NAMALWA (cell line): ENCODE data around the gene ATP1B1.

Source experiments
- DNase-seq: peaks from one replicate; pipeline ENCODE4 v3.0.0-alpha.2; 2015; ENCODE audit warnings: low spot score

The ATP1B1 gene

DNA sequence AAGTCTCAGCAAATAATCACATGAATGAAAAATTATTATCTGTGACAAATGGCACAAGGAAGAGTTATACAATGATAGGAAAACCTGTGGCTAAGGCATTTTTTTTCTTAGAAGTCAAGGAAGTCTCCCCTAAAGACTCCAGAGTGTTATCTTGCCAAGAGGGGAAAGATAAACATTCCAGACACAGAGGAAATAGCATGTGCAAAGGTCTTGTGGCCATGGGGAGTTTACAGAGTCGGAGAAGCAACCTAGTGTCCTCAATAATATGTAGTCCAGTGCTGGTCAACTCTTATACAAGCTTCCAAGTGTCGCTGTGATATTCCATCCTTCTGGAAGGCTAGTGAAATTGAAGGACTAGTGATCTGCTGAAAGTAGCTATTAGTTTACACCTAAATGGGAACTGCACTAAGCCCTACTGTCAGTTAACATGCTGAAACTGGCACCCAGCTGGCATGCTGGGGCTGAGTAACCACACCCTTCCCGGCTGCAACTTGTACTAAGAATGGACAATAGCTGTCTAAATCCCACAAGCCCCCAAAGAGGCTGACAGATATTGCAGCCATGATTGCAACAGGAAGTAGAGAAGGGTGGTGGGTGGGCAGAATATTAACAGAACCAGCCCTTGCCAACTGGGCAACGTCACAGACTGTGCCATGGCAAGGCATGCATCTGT, 11.5 kb upstream of the ATP1B1 start:
- no peak for DNase-seq

DNA sequence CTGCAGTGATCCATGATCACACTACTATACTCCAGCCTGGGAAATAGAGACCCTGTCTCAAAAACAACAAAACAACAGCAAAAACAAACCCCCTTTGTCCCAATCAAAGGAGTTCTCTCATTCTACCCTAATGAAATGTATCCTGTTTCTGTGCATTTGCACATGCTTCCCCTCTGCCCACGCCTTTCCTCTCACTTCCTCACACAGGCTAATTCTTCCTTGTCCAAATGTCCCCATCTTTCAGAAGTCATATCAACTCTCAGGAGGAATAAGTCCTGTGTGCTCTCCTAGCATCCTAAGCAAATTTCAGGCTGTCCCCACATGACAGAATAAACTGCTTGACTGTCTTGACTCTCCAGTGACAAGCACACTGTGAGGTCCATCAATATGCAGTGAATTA, 8.1 kb upstream of the ATP1B1 start:
- DNase-seq = no peak

DNA sequence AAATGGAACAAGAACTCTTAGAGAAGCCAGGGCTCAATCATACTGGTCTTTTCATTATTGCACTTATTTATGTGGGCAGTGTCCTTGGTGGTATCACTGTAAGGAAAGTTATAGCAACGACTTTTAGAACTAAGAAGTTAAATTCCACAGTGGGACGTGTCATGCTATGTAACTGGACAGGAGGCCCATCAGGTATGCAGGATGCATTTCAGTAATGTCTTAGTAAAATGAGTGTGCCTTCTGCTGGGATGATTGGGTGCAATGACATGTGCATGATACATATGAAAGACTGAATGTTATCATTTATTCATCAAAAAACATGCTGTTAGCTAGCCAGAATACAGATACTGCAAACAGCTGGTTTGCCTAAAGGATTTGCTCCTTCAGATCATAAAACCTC, 6.9 kb upstream of the ATP1B1 start:
- DNase-seq = no peak

DNA sequence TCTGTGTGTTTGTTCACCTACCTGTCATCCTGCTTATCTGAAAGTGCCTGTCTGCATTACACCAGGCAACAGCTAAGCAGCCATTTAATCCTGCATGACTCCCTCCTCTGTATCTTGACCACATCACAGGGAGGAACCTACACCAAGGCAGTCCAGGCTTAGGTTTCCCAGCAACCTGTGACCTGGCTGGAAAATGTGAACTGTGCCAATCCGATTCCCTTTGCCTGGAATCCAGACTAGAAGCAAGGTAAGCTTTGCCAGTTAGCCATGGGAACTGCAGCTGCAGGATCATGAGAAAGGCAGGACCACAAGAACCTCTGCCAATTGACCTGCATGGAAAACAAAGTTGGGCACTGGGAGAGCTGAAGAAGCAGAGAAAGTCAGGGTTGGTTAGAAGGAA, 6.3 kb upstream of the ATP1B1 start:
- DNase-seq = no peak

DNA sequence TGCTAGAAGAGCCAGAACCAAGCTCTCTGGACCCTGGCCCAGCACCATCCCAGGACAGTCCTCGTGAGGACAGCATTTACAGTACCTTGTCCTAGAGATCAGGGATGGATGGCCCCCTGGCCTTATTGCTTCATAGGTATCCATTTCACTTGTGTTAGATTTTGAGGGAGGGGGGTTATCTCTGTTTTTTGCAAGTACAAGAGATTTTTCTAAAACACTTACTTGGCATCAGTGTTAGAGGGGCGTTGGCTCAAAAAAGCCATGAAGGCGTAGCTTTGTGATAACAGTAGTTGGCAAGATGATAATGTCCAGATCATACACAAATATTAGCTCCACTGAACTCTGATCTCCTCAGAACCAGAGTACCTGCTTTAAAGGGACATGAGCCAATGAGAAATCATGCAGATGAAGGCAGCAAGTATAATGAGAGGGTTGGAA, 5.8 kb upstream of the ATP1B1 start:
- DNase-seq = no peak

DNA sequence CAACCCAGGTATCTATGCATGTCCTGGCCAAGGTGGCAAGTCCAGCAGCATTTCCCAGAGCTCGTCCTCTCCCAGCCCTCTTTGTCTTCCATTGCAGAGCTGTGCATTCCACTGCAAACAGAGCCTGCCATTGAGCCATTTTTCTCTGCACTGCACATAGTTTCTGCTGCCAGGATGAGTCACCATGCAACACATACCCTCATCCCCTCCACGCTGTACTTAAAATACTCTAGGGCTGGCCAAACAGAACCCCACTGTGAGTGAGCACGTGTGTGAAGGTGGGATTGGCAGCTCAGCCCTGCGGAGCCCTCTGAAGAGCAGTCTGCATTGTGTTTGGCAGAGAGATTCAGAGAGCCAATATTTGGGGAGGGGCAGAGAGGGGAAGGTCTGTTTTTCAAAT, 3.9 kb upstream of the ATP1B1 start:
- DNase-seq = no peak

DNA sequence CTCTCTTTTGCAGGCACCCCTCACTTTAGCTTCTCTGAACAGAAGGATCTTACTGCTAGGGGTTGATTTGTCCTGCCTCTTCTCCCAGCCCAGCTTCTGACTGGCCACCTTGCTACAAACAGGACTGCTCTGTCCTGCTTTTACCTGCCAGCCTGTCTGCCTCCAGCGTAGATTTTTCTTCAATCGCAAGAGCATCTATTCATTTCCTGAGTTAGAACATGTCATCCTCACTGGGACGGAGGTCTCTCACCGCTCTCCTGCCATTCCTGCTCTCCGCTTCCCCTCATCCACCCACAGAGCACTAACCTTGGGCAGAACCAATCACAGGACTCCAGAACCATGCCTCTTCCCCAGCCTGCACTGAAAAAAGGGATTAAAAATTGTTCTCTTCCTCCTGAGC, 3.5 kb upstream of the ATP1B1 start:
- no peak for DNase-seq

DNA sequence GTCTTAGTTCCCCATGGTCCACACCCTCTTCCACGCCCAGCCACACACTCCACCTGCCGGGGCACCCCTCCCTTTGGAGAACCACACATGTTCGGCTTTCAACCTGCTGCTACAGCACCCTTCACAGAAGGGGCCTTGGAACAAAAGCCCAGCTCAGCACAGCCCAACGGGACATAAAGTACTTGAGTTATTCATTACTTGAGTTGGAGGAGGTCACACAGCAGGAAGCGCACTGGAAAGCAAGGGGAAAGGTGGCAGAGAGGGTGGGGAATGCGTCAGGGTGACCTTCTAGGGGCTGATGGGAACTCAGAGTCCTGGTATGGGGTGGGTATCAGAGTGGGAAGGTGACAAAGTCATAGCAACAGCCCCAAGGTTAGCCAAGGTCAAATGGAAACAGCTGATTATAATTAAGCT, 3.0 kb upstream of the ATP1B1 start:
- DNase-seq = no peak

DNA sequence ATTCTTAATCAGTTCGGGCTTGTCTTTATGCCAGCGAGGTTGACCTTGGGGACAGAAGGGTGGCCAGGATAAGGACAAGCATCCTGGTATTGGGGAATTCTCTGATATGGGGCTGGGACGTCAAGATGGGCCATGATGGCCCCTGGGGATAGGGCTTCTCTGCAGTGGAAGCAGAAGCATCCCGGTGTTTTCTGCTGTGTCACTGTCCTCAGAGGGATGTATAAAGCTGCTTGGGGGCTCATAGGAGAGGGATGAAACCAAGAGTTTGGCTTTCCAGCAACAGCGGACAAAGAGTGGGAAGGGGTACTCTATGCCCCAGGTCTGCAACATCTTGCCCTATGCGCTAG, 1.4 kb upstream of the ATP1B1 start:
- no peak for DNase-seq

DNA sequence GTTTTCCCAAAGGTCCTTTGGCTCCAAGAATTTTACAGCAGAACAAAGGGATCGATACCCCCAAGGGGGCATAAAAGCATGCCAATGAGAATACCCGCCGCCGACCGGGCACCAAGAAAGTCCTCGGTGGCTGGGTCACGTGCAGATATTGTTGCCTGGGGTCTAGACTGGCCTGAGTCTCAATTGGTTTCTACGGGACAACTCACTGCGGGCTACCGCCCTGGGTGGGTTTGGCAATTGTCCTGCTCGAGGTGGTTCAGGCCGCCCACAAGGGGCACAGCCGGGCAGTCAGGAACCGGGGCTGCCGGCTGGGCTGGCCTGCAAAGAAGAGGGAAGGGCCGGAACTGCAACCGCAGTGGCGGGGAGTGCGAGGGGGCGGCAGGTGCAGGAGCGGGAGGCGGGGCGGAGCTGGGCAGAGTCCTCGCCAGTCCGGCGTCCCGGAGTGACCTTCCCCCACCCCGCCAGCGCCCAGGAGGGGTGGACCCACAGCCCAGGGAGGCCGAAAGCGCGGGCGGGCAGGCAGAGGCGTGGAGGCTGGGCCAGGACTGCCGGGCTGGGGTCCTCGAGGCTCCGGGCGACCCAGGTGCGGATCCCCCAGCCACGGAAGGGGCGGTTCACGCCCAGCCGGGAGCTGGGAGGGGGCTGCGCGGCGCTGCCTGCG, 926 bp upstream of the ATP1B1 start:
- DNase-seq = peak; percentile 61

DNA sequence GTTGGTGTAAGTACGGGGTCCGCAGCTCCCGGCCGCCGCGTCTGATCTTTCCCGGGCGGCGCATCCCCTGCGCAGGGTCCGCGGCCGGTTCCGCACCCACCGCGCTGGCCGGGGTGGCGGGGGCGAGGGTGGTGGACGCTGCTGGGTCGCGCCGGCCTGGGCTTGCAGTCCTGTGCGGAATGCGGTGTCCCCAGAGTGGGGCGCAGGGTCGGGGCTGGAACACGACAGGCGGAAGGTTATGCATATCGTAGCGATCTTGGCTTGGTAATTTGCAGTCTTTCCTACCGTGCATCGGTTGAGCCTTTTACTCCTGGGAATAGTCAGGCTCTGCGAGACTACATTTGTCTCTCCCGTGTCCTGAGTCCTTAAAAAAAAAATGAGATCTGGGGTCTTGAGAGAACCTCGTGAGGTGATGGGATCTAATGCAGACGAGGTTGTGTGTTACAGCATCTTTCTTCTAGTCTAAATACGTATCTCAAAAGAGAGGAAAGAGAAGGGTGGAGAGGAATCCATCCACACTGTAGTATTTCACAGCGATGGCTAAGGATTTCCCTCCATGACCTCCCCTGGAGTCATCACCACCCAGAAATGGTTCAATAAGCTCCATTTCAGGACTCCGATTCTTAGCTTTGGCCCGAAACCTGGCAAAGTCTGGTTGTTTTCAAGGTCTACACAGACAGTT, 572 bp downstream of the ATP1B1 start:
- DNase-seq = peak; percentile 45

DNA sequence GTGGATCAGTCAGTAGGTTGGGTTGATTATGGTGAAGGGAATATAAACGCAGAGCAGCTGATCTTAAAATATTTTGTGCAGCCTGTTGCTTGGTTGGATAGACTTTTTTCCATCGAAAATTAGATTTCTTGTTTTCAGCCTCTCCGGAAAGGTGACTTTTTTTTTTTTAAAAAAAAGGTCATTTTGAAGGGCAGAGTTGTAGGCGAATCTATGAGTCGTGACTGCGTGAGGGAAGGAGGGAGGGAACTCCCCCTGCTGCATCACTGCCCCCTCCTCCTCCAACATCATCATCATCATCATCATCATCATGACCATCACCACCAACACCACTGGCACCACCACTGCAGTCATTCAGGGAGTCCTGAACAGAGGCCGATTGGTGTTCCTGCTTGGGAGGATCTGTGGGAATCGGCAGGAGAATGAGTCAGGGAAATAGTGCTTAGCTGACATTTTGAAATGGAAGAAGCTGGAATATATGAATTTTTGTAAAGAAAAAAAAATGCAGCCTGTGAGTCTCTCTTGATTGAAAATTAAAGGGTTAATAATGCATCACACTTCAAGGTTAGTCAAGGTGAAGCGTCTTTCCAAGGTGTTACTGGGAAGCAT, 1.2 kb downstream of the ATP1B1 start:
- DNase-seq = no peak

DNA sequence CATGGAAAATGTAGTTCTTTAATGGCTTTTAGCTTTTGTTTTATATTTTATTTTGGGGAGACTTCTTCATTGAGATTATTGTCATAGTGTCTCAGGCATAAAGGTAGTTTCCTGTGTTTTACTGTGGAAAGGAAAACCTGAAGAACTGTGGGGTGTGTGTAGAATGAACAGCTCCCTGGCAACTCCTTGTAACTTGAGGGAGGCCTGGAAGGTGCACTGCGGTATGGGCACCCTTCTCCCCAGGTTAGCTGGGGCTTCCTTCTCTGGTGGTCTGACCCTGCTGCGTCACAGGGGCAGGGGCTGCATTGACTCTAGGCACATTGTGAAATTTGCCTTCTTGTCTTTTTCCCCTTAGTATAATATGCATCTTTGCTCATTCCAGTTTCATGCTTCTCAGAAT, 1.7 kb downstream of the ATP1B1 start:
- DNase-seq = no peak

DNA sequence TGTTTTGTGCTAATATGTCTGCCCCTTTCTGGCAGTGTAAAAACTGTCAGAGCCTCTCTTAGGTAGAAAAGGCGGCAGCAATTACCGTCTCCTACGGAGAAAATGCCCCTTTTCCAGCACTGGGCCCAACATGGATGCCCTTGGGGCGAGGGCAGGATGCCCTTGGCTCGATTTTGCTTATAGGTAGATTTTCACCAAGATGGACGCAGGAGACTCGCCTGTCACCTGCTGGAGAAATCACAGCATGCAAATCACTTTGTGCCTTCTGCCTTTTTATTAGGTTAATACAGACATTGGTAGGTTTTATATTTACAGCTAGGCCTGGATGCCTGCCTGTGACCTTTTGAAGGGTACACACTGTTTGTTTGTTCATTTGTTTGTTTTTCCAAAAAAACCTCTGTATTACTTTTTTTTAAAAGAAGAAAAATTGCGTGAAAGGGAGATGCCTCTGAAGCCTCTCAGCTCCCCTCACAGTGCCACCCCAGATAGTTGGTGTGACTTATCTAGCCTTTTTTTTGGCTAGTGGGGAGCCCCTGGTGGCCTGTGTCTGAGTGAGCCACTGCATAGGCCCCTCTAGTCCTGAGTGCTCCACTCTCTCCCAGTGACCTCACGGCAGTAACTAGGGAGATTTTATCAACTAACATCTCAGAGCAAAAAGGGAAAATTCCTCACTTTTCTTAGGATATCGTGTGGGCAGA, 2.5 kb downstream of the ATP1B1 start:
- peak; percentile 45 for DNase-seq

DNA sequence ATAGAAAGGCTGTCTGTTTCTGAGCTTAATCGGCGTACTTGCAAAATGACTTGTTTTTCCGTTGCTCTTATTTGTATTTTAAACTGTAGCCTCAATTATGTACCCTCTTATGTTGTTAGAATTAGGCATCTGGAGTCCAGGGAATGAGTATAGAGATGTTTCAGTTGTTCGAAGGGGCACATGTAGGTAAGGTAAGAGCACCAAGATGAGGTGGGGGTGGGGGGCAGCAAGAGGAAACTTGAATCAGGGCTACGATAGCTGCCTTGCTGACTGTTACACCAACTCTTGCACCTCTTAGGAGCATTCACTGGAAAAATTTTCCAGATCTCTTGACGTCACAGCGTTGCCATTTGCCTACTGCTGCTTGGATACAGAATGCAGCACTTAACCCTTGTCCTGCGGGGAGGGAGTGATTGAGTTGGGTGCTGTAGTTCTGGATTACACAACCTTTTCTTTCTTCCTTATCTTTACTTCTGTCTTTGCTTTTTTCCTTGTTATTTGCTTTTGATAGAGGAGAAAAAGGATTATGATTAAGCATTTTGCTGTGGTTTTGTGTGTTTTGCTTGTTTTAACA, 3.2 kb downstream of the ATP1B1 start:
- DNase-seq = no peak

DNA sequence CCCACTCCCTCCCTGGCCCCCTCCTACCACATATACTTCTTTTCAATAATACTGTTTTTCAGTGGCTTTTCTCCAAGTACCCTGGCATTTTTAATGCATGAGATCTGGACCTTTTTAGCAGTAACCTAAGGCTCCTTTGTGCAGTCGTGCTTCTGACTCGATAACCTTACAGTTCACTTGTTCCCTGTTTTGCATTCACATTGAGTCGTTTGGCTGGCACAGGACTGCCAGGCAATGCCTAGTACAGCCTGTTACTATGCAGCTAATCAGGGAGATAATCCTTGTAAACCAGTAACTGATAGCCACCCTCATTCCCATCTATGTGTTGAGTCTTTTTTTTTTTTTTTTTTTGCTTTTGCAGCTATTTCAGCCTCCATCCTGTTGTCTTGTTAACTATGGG, 3.7 kb downstream of the ATP1B1 start:
- DNase-seq = no peak

DNA sequence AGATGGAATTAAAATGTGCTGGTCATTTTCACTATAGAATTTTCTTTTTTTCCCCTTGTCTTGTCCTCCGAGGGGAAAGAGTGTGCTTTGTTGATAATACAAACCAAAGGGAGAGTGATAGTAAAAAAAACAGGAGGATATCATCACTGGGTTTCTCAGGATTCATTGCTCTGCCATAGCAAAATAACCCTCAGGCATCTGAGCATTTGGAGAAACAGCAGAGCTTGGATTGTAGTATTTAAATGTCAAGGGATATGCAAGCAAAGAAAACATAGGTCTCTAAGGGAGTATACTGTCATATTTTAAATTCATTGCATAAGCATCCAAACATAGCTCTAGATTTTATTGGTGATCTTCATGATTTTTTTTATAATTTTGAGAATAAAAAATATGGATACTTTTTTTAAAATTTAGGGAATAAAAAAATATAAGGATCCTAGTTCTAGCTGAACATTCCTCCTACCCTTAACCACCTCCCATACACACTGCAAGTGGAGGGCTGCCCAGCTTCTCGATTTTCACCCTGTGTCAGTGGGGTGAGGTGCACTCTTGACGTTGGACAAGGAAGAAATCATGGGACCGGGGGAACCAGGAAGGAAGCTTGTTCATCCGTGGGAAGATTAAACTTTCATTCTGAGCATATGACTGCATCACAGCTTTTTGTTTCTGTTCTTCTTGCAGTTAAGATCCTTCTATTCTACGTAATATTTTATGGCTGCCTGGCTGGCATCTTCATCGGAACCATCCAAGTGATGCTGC, 4.4 kb downstream of the ATP1B1 start:
- DNase-seq = no peak

DNA sequence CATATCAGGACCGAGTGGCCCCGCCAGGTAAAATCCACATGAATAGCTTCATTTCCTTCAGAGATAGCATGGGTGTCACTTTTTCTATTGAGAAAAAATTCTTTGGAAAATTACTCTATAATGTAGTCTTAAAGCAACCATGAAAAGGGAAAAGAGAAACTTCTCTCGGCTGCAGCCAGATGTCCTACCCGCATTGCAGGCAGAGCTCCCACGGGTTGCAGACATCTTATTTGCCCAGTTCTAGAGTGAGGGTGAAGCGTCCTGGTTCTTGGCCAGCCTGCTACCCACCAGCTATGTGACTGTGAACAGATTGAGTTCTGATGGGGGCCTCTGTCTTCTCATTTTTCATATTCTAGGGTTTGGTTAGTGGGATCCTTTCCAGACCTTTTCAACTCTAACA, 5.0 kb downstream of the ATP1B1 start:
- DNase-seq = no peak

DNA sequence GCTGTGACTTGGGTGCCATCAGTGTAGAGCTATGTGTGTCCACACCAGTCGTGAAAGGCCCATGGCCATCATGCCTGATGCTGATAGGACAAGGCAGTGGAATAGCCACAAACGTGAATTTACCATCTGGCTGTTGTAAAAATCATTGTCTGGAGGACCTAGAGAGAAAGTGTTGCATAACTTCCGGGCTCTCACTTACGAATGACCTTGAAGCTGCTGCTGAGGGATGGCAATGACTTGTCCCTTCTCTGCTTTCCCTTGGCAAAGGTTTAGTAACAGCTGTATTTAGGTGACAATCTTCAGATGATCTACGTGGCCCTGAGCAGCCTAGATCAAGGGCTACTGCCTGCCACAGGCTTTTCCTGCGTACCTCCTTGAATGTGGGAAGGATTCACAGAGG, 5.8 kb downstream of the ATP1B1 start:
- DNase-seq = no peak

DNA sequence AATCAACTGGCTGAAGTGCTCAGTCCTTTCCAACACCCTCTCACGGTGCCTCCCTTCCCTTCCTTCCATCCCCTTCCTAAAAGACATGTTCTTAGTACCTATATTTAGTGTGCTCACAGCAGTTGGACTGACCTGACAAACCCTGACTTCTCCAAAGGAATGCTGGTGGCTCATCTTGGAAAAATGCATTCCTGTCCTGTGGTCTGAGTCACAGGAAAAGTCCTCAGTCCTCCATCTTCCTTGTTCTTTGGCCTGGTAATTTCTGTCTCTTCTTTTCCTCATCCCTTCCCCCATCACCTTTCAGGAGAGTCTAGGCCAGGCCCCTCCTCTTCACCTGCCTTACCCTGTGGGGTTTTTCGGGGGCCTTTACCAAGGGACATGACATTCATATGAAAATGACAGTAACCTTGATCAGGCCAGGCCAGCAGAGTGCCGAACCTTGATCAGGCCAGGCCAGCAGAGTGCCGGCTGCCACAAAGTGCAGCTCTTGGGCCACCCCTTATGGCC, 7.2 kb downstream of the ATP1B1 start:
- no peak for DNase-seq

DNA sequence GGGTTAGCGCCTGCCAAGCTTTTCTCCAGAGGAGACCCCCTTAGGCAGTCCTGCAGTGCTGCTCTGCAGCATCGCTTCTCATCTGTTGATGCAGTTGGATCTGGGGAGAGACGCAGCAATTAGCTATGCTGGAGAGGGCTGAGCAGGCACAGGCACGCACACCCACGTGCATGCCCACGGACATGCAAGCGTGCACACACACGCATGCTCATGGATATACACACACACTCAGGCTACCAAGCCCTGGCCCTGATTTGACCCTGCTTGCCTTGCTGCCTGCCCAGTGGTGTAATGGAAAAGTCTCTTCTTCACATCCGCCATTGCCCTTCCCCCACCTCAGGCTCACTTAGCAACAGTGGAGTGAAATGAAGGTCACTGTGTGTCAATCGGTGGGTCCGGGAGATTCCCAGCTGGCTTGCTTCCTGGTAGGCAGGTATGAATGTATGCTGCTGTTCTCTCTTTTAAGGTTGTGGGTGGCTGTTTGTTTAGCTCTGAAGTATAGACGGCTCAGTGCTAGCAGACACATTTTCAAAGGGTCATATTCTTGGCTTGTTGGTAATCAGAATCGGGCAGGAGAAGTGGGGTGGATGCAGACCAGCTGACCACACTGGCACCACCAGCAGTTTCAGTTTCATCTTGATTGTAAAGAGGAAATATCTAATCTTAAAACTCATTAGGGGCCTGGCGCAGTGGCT, 9.5 kb downstream of the ATP1B1 start:
- no peak for DNase-seq
